Astrocyte (in vitro differentiated cells and primary cell): Measurements from ENCODE around the gene NCAM1.

Experiments used
- CTCF ChIP-seq: IDR thresholded peaks from 2 replicates; pipeline ENCODE4 v1.5.1; 2011; ENCODE audit warnings: low read depth, mild to moderate bottlenecking, inconsistent platforms, low read length, moderate library complexity; ENCODE audit not compliant: insufficient read depth
- EZH2 ChIP-seq: IDR thresholded peaks from 2 replicates; pipeline ENCODE4 v1.6.1; 2012; ENCODE audit warnings: mild to moderate bottlenecking, low read length, inconsistent platforms; ENCODE audit not compliant: insufficient read depth

- TF ChIP-seq CTCF (no peak), EZH2 (no peak)
Observed at GRCh38 chr11:113104691-113105251, 143.6 kb downstream of the NCAM1 start.
